Activated CD4-positive, CD25-positive, alpha-beta regulatory T cell treated with anti-CD3 and anti-CD28 coated beads, Interleukin-2, amount 50 U/mL, for 24 hours (primary cell): ENCODE results near the gene TPBG.
A peak's percentile ranks its signal among the peaks of the same experiment; 100 is the strongest.

Source experiments
- ATAC-seq, 2 donors: fragments of 150-1000 bp; cut with Tn5 transposase; one replicate each; pipeline ENCODE4 v1.10.0; 2021; ENCODE audit warnings: mild to moderate bottlenecking in 1 of 2, moderate library complexity in 1 of 2

TPBG gene, protein sequence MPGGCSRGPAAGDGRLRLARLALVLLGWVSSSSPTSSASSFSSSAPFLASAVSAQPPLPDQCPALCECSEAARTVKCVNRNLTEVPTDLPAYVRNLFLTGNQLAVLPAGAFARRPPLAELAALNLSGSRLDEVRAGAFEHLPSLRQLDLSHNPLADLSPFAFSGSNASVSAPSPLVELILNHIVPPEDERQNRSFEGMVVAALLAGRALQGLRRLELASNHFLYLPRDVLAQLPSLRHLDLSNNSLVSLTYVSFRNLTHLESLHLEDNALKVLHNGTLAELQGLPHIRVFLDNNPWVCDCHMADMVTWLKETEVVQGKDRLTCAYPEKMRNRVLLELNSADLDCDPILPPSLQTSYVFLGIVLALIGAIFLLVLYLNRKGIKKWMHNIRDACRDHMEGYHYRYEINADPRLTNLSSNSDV

DNA sequence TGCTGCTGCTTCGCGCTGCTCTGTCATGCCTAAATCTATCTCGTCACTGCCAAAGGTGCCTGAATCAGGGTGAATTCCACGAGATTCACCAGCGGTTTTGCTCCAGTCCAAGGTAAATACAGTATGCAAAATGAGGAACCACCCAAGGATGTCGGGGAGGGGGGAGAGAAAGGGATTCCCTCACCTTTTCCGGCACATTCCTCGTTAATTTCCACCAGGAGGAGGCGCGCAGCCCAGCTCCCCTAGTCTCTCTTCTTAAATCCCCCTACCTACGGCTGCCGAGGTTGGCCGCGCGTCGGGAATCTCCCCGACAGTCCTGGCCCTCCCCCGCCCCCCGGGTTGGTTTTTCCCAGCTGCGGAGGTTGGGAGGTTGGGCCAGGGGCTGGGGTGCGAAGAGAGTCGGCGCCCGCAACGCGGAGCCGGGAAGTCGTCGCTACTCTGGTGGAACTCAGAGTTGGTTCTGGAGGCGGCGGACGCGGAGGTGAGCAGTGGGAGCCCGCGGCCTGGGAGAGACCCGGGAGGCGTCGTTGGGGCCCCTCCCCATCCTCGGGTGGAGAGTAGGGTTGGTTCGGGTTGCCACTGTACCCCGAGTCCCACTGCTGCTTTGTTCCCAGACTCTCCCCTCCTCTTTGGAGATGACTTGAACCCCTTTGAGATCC is at the start of gene TPBG:
Gene TPBG (plus strand): TSS at position 390 of the 659 bp plus-strand sequence. CDS start 1,145 bp downstream, outside the sequence.
- ATAC-seq, result peak in 1 of 2 donors; percentile 13

DNA sequence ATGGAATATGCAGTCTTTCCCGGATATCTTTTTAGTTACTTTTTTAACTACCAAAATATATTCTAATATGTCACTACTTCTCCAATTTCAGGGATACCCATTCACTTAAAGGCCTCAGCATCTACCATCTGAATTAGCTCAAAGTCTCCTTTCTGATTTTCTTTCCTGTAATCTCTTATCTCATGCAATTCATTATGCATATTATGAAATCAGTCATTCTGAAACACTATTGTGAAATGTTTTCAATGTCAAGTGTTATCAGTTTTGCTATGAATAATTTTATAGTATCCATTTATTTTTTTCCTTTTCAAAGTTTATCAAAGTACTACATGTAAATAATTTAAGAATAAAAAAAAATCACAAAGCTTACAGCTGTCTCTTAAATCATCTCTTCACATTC is 41.2 kb upstream of the TPBG start:
- no peak for ATAC-seq

GRCh38 chr6:82329766-82330165 is 33.9 kb upstream of the TPBG start:
- ATAC-seq, result no peak

DNA sequence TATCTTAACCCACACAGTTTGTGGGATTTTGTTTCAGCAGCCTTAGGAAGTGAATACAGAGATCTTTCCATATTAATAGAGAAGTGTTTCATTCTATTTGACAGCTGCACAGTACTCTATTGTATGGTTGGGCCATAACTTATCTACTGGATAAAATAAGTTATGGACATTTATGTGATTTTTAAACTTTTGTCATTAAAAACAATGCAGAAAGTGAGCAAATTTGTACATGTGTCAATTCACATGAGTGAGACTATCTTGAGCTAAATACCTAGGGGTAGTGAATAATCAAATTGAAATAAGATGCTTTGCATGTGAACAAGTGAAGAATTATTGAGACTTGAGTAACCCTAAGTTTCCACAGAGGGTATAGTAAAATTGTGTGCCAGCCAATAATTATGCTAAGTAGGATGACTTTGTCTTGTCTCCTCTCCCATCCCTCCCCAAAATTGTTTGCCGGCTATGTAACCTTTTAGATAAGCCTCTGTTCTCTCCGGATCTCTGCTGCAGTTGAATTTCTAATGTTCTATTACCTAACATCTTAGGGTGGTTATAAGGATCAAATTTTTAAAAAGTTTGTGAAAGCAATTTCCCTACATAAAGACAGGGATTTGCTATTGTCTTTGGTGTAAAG is 33.3 kb upstream of the TPBG start:
- ATAC-seq, result no peak

- no peak for ATAC-seq
Measured at GRCh38 chr6:82331031-82331773, 32.4 kb upstream of the TPBG start.

GRCh38 chr6:82333781-82334180 is 29.8 kb upstream of the TPBG start:
- ATAC-seq, result no peak

DNA sequence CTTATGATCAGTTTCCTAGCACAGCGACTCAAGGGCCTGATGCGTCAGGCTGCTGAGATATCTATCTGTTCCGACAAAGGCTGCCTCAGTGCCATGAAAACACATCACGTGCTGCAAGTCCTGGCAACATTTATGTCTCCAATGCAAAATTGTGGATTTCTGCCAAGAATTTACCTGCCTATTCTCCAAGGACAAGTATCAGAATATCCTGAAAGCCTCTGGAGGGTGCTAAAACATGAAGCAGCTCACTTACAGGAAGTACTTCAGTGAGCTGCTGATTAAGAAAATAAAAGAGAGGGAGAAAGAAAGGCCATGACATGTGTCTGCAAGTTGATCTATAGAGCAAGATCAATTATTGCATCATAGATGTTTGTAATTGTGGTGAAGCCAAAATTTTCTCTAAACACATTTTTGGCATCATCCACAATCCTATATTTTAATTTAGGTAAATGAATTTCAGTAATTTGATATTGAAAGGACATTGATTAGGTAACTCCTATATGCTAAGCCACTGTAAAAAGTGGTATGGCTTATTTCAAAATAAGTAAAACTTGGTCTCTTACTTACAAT is 25.8 kb upstream of the TPBG start:
- no peak for ATAC-seq

DNA sequence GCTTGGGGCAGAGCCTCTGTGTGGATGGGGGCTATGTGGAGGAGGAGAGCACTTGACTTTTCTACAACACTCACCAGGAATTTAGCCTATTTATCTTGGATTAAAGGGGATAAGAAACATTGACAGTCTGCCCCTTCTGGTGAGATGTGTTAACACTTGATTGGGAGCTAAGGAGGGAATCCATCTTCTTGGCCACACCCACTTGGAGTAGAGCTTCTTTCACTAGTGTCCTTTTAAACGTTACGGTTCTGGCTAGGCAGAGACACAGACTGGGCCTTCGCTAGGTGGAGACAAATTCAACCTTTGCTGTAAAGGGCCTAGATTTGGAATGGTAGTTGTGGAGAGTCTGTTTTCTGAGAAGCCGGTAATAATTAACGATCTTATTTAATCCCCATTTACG is 15.5 kb upstream of the TPBG start:
- no peak for ATAC-seq

GRCh38 chr6:82353848-82354247 is 9.8 kb upstream of the TPBG start:
- ATAC-seq, result no peak

DNA sequence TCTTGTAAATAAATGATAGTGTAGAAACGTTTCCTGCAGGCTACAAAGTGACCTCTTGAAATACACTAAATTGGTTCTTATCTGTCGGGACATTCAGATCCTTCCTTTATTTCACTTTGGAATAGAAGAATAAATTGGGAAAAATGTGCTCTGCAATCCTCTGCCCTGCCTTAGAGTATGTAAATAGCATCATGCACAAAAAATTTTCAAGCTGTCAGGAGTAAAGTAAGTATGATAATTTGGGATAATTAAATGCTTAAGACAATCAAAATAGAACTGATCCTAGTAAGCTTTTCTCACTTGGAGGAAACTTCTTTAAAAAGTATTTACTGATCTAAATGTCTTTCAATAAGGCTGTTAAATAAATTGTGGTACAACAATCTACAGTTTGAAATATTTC is 3.1 kb upstream of the TPBG start:
- no peak for ATAC-seq

DNA sequence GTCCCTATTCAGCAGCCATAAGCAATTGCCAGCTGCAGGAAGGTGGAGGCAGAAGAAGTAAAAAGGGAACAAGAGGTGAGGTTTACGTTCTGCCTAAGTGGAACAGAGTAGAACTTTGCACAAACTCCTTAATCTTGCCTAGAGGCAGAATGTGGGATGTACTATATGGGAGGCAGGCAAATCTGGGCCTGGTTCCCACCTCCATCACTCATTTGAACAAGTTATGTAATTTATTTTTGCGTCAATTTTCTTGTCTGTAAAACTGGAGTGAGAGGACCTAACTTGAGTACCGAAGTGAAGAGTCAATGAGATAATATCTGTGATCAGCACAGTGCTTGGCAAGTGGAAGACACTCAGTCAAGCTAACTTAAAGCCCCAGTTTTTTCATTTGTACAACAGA is 2.0 kb upstream of the TPBG start:
- no peak for ATAC-seq

DNA sequence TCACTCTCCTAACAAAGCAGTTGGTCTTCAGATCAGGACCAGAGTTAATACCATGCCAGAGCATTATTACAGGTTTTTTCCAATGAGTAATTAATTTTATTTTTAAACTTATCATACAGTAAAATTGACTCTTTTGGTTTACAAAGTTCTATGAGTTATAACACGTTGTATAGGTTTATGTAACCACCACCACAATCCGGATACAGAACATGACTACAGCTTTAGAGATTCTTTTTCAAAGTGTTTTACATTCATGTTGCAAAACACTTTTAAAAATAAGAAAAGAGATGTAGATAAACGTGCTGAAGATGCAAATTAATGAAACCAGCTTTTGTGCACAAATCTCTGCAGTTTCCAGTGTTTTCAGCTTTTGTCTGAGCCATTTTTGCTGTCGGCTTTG is 1.5 kb upstream of the TPBG start:
- ATAC-seq, result no peak

GRCh38 chr6:82362878-82363427 is 664 bp upstream of the TPBG start:
- no peak for ATAC-seq

DNA sequence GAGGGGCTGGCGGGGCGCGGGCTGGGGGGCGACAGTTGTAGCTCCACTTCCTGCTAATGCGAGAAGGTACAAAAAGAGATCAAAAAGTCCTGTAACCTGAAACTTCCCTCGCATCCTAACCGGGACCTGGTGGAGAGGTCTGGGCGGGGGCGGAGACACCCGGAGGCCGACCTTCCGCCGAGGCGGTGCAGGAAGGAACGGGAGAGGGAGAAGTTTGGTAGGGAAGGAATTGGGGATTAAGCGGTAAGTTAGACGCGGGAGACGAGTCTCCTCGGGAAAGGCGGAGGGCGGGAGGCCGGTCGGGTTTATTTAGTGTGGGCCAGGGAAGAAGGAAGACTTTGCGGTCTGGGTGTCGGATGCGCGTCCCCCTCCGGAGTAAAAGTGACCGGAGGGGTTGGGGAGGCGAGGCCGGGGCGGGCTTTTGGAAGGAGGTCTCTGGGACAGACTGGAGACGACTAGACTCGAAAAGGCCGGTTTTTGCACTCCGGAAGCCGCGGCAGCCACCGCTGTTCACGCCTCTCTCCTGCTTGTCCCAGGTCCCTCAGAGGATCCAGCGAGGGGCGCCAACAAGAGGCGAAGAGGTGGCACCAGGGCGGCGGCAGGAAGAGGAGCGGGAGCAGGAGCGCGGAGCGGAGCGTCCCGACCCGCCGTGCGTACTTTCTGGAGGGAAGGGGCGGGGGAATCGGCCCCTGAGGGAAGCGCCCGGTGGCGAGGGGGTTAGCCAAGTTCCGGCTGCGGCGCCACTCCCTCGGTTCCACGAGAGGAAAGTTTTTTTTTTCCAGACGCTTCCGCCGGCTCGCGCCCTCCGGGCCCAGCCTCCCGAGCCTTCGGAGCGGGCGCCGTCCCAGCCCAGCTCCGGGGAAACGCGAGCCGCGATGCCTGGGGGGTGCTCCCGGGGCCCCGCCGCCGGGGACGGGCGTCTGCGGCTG is 734 bp downstream of the TPBG start:
- ATAC-seq, result peak in 1 of 2 donors; percentile 14

- no peak for ATAC-seq
Measured at GRCh38 chr6:82365016-82365795, 1.6 kb downstream of the TPBG start.

- no peak for ATAC-seq
Measured at GRCh38 chr6:82367704-82368103, 4.1 kb downstream of the TPBG start.

- no peak for ATAC-seq
Measured at GRCh38 chr6:82370788-82371187, 7.2 kb downstream of the TPBG start.

- ATAC-seq, result no peak
Measured at GRCh38 chr6:82371799-82372546, 8.4 kb downstream of the TPBG start.

DNA sequence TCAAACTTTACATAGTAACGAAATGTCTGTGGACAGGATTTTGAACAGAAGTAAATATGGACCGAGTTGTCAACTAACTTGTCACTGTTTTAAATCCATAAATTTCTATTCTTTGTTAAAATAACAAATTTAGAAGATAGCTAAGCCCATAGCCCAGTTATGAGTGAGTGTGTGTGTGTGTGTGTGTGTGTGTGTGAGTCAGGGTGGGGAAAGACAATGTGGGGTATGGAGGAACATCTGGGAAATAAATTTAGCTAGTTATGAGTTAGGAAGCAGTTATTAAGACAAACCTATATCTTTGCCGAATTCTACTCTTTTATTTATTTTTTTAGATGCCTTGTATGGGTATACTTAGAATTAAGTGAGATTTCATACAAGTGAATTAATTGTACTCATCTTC is 9.0 kb downstream of the TPBG start:
- no peak for ATAC-seq

- no peak for ATAC-seq
Measured at GRCh38 chr6:82374516-82374915, 10.9 kb downstream of the TPBG start.
